ENCODE results near the gene TMEM117.

TMEM117 gene

DNA sequence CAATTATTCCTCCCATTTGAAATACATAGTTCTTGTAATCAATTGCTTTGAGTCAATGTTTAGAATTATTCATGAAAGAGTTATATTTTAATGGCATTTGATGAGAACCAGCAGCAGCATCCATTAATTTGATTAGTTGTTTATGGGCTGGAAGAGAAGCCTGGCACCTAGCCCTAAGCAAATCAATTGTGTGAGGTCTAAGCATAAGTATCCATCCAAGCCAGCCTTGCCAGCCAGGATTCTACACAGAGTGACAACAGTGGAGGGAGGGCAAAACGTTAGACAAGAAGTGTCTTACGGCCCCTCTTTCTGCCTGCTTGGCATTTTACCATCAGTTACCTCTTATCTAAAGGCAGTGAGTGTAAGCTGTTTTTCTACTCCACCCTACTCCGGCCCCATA, 561.8 kb downstream of the TMEM117 start:
- no peak for DNase-seq (ENCODE audit: low read depth)
- TF ChIP-seq, protein P1, sequence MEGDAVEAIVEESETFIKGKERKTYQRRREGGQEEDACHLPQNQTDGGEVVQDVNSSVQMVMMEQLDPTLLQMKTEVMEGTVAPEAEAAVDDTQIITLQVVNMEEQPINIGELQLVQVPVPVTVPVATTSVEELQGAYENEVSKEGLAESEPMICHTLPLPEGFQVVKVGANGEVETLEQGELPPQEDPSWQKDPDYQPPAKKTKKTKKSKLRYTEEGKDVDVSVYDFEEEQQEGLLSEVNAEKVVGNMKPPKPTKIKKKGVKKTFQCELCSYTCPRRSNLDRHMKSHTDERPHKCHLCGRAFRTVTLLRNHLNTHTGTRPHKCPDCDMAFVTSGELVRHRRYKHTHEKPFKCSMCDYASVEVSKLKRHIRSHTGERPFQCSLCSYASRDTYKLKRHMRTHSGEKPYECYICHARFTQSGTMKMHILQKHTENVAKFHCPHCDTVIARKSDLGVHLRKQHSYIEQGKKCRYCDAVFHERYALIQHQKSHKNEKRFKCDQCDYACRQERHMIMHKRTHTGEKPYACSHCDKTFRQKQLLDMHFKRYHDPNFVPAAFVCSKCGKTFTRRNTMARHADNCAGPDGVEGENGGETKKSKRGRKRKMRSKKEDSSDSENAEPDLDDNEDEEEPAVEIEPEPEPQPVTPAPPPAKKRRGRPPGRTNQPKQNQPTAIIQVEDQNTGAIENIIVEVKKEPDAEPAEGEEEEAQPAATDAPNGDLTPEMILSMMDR (IDR thresholded peaks at IDR 0.05; ENCODE audit: low read depth, low read length), result no peak
- TF ChIP-seq POLR2A (IDR thresholded peaks at IDR 0.05; ENCODE audit: extremely low read depth, insufficient read length), result no peak
- TF ChIP-seq, protein P2, sequence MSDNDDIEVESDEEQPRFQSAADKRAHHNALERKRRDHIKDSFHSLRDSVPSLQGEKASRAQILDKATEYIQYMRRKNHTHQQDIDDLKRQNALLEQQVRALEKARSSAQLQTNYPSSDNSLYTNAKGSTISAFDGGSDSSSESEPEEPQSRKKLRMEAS (IDR thresholded peaks at IDR 0.05; ENCODE audit: low read depth, low read length), result no peak
- TF ChIP-seq MYC (IDR thresholded peaks at IDR 0.05; ENCODE audit: low read depth, low read length), result no peak
- no peak overlapping the region for H3K4me3 ChIP-seq (ENCODE audit: low read depth, low read length)

DNA sequence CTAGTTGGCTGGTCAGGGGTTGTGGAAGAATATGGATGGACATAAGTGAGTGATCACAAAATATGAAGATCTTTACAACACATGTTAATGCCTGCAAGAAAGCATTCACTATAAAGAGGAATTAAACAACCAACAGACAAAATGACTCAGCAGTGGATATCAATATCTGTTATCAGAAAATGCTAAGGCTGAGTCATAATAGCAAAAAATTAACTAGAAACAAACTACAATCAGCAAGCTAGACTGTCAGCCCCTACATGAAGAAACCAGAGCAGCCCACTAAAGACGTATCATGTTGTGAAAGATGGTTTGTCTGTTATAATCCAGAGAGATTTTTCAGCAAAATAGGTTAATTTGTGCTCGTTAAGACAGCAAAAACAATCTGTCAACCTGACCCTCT, 567.3 kb downstream of the TMEM117 start:
- TF ChIP-seq MYC (IDR thresholded peaks at IDR 0.05; ENCODE audit: low read depth, low read length), result no peak
- TF ChIP-seq, protein P2 (IDR thresholded peaks at IDR 0.05; ENCODE audit: low read depth, low read length), result no peak
- TF ChIP-seq POLR2A (IDR thresholded peaks at IDR 0.05; ENCODE audit: extremely low read depth, insufficient read length), result no peak
- TF ChIP-seq, protein P1 (IDR thresholded peaks at IDR 0.05; ENCODE audit: low read depth, low read length), result no peak
- H3K4me3 ChIP-seq (ENCODE audit: low read depth, low read length), result no peak overlapping the region
- DNase-seq (ENCODE audit: low read depth), result no peak

DNA sequence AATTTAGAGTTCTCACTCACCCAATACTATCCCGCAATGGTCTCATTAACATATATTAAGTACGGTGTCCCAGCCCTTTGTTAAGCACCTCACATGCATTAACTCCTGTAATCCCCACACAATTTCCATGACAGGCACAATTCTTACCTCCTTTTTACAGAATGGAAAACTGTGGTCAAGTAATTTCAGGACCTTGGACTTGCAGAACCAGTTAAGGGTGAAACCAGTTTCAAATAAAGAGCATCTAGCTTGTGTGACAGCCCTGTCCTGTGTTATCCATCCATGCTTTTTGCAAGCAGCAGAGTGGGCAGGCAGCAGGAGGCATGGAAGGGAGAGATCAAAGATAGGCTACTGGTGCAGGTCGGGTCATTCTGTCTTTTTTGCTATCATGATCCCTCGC, 569.4 kb downstream of the TMEM117 start:
- TF ChIP-seq, protein P1 (IDR thresholded peaks at IDR 0.05; ENCODE audit: low read depth, low read length), result no peak
- TF ChIP-seq, protein P2 (IDR thresholded peaks at IDR 0.05; ENCODE audit: low read depth, low read length), result no peak
- no peak for TF ChIP-seq MYC (IDR thresholded peaks at IDR 0.05; ENCODE audit: low read depth, low read length)
- no peak for TF ChIP-seq POLR2A (IDR thresholded peaks at IDR 0.05; ENCODE audit: extremely low read depth, insufficient read length)
- no peak overlapping the region for H3K4me3 ChIP-seq (ENCODE audit: low read depth, low read length)
- DNase-seq (ENCODE audit: low read depth), result no peak

DNA sequence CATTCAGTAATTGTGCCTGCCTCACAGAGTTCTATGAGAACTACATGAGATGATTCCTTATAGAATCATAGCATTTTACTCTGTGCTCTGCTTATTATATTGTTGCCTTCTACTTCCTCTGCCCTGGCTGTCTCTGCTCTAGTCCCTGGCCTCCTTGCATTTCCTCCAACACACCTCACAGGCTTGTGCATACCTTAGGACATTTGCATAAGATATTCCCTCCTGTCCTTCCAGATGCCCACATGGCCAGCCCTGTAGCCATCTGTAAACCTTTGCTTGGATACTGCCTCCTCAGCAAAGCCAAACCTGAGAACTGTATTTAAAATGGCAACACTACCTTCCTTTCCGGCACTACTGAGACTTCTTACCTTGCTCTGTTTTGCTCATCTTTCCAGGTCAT, 586.7 kb downstream of the TMEM117 start:
- no peak for DNase-seq (ENCODE audit: low read depth)
- TF ChIP-seq, protein P1 (IDR thresholded peaks at IDR 0.05; ENCODE audit: low read depth, low read length), result no peak
- TF ChIP-seq POLR2A (IDR thresholded peaks at IDR 0.05; ENCODE audit: extremely low read depth, insufficient read length), result no peak
- TF ChIP-seq, protein P2 (IDR thresholded peaks at IDR 0.05; ENCODE audit: low read depth, low read length), result no peak
- no peak for TF ChIP-seq MYC (IDR thresholded peaks at IDR 0.05; ENCODE audit: low read depth, low read length)
- H3K4me3 ChIP-seq (ENCODE audit: low read depth, low read length), result no peak overlapping the region

DNA sequence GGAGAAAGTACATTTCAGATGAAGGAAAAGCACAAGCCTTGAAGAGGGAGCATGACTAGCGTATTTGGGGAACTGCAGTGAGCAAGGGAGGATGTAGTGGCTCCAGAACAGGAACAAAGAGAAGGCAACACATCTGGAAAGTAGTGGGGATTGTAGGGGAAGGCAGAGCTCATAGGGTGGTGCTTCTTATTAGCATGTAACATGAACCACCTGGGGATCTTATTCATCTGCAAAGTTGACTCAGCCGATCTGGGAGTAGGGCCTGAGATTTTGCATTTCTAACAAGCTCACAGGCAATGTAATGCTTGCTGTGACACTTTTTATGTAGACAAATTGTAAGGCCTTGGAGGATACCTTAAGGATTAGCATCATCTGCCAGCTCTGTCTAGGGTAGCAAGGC, 592.9 kb downstream of the TMEM117 start:
- DNase-seq (ENCODE audit: low read depth), result no peak
- H3K4me3 ChIP-seq (ENCODE audit: low read depth, low read length), result no peak overlapping the region
- TF ChIP-seq, protein P1 (IDR thresholded peaks at IDR 0.05; ENCODE audit: low read depth, low read length), result no peak
- TF ChIP-seq, protein P2 (IDR thresholded peaks at IDR 0.05; ENCODE audit: low read depth, low read length), result no peak
- TF ChIP-seq POLR2A (IDR thresholded peaks at IDR 0.05; ENCODE audit: extremely low read depth, insufficient read length), result no peak
- no peak for TF ChIP-seq MYC (IDR thresholded peaks at IDR 0.05; ENCODE audit: low read depth, low read length)

Data from NB4 (cell line).